Keratinocyte (primary cell): Measurements from ENCODE around the gene SNTG2.

Source experiments
- CTCF ChIP-seq, 3 experiments: IDR thresholded peaks in 1 of 3; conservative IDR thresholded peaks in 1 of 3; optimal IDR thresholded peaks in 1 of 3; 2 replicates in 2 of 3; 3 replicates in 1 of 3; pipeline versions ENCODE3 to v1.5.1; 2011; ENCODE audit warnings: low read length in 3 of 3, mild to moderate bottlenecking in 3 of 3, moderate library complexity in 2 of 3, control low read depth in 1 of 3, inconsistent platforms in 1 of 3; ENCODE audit not compliant: insufficient read depth in 2 of 3; ENCODE audit errors: extremely low read depth in 1 of 3
- EZH2 ChIP-seq: IDR thresholded peaks from one replicate; pipeline ENCODE4 v1.6.1; 2012; ENCODE audit warnings: inconsistent platforms, mild to moderate bottlenecking, low read length, moderate library complexity

- TF ChIP-seq CTCF (optimal IDR thresholded peaks at IDR 0.05 in 1 of 3, IDR thresholded peaks at IDR 0.05 in 1 of 3, conservative IDR thresholded peaks at IDR 0.05 in 1 of 3; ENCODE audit: extremely low read depth in 1 of 3, insufficient read depth in 2 of 3, low read length in 3 of 3) (no peak), EZH2 (no peak)
These were observed 201.7 kb downstream of the SNTG2 start for GRCh38 chr2:1152375-1152774.
